ENCODE data around the gene TIMM23.
"Not testable (repeated sequence)": the region's sequence is repeated elsewhere in the genome, so short reads cannot be mapped to it uniquely, and the experiment has no call there.

DNA sequence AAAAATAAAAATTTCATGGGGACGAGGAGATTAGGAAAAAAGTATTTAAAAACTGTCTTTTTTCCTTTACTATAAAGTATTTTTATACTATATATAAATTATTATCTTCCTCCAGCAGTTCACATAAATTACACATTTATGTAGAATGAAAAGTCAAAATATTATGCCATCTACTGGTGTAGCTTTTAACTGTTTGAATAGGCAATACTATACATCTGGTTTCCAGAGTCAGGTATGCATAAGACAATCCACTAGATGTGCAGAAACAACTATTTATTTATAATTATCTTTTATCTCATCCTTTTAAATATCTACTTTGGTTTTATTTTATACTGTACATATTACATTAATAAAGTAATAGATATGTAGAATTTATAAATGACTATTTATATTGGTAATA lies 24.9 kb upstream of the TIMM23 start:
- not testable (repeated sequence) for TF ChIP-seq POLR2A, EP300, CTCF (IDR thresholded peaks at IDR 0.05)

Measured in sigmoid colon (tissue), 4 donors.